Effector memory CD8-positive, alpha-beta T cell (primary cell): ENCODE measurements around the gene TXNDC2.
"Not testable (repeated sequence)": the region's sequence is repeated elsewhere in the genome, so short reads cannot be mapped to it uniquely, and the experiment has no call there.

Experiments used
- ATAC-seq: fragments of 150-1000 bp; cut with Tn5 transposase; replicated peaks from 2 replicates; pipeline ENCODE4 v1.10.0; 2021; ENCODE audit warnings: mild to moderate bottlenecking, moderate library complexity
- DNase-seq, 3 experiments: peaks; one replicate each; pipeline ENCODE4 v3.0.0; 2021
- H3K27ac Mint-ChIP-seq, 2 donors: one replicate each; pipeline ENCODE4 v1.8.0; 2022; ENCODE audit warnings: mild to moderate bottlenecking in 2 of 2, mixed read lengths in 2 of 2, moderate library complexity in 2 of 2
- H3K27me3 Mint-ChIP-seq, 2 donors: one replicate each; pipeline ENCODE4 v1.8.0; 2022; ENCODE audit warnings: mixed read lengths in 2 of 2
- H3K36me3 Mint-ChIP-seq: one replicate; pipeline ENCODE4 v1.8.0; 2022; ENCODE audit warnings: mild to moderate bottlenecking, moderate library complexity, mixed read lengths; ENCODE audit not compliant: insufficient read depth
- H3K4me1 Mint-ChIP-seq, 2 donors: one replicate each; pipeline ENCODE4 v1.8.0; 2022; ENCODE audit warnings: low read depth in 2 of 2, mixed read lengths in 2 of 2
- H3K4me3 Mint-ChIP-seq, 2 donors: one replicate each; pipeline ENCODE4 v1.8.0; 2022; ENCODE audit warnings: mild to moderate bottlenecking in 2 of 2, mixed read lengths in 2 of 2, moderate library complexity in 2 of 2
- H3K9me3 Mint-ChIP-seq, 2 donors: one replicate each; pipeline ENCODE4 v1.8.0; 2022; ENCODE audit warnings: mixed read lengths in 2 of 2

The TXNDC2 gene

DNA sequence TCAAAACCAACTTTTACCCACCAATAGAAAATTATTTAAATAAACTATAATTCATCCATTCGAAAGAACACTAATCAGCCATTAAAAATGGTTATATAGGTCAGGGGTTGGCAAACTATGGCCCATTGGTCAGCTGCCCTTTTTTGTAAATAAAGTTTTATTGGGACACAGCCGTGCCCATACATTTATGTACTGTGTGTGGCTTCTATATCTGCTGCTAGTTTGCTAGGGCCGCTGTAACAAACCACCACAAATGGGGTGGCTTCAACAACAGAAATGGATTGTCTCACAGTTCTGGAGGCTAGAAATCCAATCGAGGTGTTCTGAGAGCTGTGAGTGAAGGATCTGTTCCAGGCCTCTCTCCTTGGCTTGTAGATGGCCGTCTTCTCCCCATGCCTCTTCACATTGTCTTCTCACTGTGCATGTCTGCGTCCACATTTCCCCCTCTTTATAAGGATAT, 7.0 kb upstream of the TXNDC2 start:
- H3K4me3 Mint-ChIP-seq: no peak overlapping the region
- H3K9me3 Mint-ChIP-seq: no peaks in the 10 kb centered on the region
- H3K36me3 Mint-ChIP-seq: peaks cover 2% of the 10 kb centered on the region
- H3K4me1 Mint-ChIP-seq: no peaks in the 10 kb centered on the region
- H3K27ac Mint-ChIP-seq: no peak overlapping the region
- no peak for DNase-seq
- no peak for ATAC-seq
- H3K27me3 Mint-ChIP-seq: peaks cover 34% of the 10 kb centered on the region in 2 donors

DNA sequence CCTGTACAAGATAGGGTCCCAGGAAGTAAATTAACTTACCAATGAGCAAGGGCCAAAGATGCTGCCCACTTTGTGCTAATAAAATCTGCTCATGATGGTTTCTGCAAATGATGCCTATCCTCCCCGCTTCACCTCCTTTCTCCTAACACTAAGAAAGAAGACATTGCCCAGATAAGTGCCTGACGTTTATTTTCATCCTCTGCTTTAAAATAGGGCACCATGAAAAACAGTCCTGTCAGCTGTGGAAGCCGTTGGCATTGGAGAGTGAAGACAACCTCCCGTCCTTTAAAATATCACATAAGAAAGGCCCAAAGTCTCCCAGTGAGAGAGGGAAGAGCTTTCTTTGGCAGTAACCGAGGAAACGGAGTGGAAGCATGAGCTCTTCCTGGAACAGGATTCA, 1.7 kb upstream of the TXNDC2 start:
- no peak for DNase-seq
- Mint-ChIP-seq H3K4me3 (no peak overlapping the region), H3K9me3 (no peaks in the 10 kb centered on the region), H3K27ac (no peak overlapping the region), H3K4me1 (no peaks in the 10 kb centered on the region), H3K27me3 (peaks cover 6 to 26% of the 10 kb centered on the region in 2 donors), H3K36me3 (peaks cover 5% of the 10 kb centered on the region)
- no peak for ATAC-seq

DNA sequence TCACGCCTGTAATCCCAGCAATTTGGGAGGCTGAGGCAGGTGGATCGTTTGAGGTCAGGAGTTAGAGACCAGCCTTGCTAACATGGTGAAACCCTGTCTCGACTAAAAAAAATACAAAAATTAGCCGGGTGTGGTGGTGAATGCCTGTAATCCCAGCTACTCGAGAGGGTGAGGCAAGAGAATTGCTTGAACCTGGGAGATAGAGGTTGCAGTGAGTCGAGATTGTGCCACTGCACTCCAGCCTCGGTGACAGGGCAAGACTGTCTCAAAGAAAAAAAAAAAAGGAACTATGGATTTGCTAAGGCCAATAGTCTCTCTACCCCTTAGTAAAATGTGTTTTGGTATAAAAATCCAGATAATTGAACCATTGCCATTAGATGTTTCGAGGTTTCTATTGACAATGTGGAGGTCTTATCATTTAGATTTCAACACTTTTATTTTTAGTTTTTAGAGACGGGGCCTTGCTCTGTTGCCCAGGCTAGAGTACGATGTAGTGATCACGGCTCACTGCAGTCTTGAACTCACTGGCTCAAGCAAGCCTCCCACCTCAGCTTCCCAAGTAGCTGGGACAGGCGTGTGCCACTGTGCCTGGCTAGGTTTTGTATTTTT, 1.1 kb upstream of the TXNDC2 start:
- ATAC-seq (no peak), DNase-seq (no peak)
- Mint-ChIP-seq H3K27me3 (peaks cover 6 to 26% of the 10 kb centered on the region in 2 donors), H3K36me3 (peaks cover 5% of the 10 kb centered on the region), H3K9me3 (no peaks in the 10 kb centered on the region), H3K27ac (no peak overlapping the region), H3K4me3 (no peak overlapping the region), H3K4me1 (no peaks in the 10 kb centered on the region)

DNA sequence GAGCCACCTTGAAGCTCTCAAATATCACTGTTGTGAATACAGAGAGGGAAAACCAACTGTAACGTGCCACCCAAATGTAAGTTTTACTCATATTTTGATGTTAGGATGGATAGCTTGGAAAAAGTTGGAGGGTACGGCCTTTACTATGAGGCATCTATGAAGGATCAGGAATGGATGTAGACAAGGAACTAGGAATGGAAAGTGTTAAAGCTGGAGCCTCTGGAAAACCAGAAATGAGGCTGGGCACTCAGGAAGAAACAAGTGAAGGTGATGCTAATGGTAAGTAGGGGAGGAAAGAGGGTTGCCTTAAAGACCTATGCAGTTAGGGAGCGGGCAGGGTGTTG, 204 bp downstream of the TXNDC2 start:
- H3K4me3 Mint-ChIP-seq: no peak overlapping the region
- peaks cover 5% of the 10 kb centered on the region for H3K36me3 Mint-ChIP-seq
- DNase-seq: no peak
- peaks cover 10 to 34% of the 10 kb centered on the region in 2 donors for H3K27me3 Mint-ChIP-seq
- H3K27ac Mint-ChIP-seq: no peak overlapping the region
- ATAC-seq: no peak
- H3K9me3 Mint-ChIP-seq: no peaks in the 10 kb centered on the region
- no peaks in the 10 kb centered on the region for H3K4me1 Mint-ChIP-seq

DNA sequence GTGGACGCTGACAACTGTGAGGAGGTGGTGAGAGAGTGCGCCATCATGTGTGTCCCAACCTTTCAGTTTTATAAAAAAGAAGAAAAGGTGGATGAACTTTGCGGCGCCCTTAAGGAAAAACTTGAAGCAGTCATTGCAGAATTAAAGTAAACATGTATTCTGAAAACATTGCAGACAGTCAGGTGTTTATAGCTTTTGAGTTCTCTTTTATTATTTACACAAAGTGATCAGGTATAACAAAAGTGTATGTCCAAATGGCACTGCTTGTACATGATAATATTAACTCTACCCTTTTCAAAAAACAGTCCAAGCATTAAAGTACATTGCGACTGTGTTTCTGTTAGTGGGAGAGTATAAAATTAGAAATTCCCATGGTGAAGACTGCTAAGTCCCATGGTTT, 2.2 kb downstream of the TXNDC2 start:
- Mint-ChIP-seq H3K4me1 (no peaks in the 10 kb centered on the region), H3K27me3 (peaks cover 10 to 34% of the 10 kb centered on the region in 2 donors), H3K27ac (no peak overlapping the region), H3K4me3 (no peak overlapping the region), H3K9me3 (no peaks in the 10 kb centered on the region), H3K36me3 (peaks cover 5% of the 10 kb centered on the region)
- DNase-seq: no peak
- ATAC-seq: no peak

DNA sequence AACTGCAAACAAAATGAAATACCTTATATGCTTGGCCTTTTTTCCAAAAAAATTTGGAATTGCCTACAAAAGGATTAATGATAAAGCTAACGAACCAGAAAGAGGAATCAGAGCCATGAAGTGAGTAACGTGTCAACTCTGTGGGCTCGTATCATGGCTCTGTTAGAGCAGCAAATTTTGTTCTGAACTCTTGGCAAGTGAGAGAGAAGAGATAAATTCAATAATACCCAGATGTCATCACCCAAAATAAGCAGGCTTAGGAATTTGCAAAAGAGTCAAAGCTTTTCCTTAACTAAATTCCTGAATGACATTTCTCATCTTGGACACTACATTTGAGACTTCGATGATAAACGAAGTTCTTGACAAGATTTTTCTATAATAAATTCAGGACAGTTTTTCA, 4.4 kb downstream of the TXNDC2 start:
- Mint-ChIP-seq H3K36me3 (no peaks in the 10 kb centered on the region), H3K27me3 (peaks cover 7 to 23% of the 10 kb centered on the region in 2 donors)

DNA sequence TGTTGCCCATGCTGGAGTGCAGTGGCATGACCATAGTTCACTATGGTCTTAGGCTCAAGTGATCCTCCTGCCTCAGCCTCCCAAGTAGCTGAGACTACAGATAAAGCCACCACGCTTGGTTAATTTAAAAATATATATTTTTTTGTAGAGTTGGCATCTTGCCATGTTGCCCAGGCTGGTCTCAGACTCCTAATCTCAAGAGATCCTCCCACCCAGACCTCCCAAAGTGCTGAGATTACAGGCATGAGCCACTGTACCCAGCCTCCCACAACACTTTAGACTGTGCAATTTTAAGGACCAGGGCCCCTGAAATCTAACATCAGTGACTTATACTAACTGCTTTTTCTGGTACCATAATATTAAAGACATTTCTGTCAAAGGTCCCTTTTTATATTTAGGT, 5.2 kb downstream of the TXNDC2 start:
- Mint-ChIP-seq H3K4me1 (peaks cover 0 to 4% of the 10 kb centered on the region in 2 donors), H3K9me3 (no peaks in the 10 kb centered on the region), H3K36me3 (no peaks in the 10 kb centered on the region), H3K27me3 (peaks cover 4 to 16% of the 10 kb centered on the region in 2 donors), H3K4me3 (no peak overlapping the region), H3K27ac (no peak overlapping the region)
- no peak for DNase-seq
- no peak for ATAC-seq

More for the DNA sequence above, 4.4 kb downstream of the TXNDC2 start:
- Mint-ChIP-seq H3K4me1 (peaks cover 0 to 4% of the 10 kb centered on the region in 2 donors), H3K9me3 (no peaks in the 10 kb centered on the region), H3K27ac (no peak overlapping the region), H3K4me3 (no peak overlapping the region)
- DNase-seq (no peak), ATAC-seq (no peak)

DNA sequence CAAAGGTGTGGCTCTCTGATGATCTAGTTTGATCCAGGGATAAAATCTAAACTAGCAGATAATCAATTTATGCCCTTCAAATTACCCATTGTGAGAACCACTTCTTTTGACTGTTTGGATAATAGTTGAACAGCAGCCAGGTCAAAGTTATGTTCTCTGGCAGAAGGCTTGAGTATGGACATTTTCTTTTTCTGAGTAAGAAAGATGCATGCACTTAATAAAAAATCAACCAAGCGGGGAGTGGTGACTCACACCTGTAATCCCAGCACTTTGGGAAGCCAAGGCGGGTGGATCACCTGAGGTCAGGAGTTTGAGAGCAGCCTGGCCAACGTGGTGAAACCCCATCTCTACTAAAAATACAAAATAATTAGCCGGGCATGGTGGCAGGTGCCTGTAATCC, 5.7 kb downstream of the TXNDC2 start:
- not testable (repeated sequence) for H3K4me1 Mint-ChIP-seq, H3K4me3 Mint-ChIP-seq, DNase-seq, H3K9me3 Mint-ChIP-seq, H3K36me3 Mint-ChIP-seq, H3K27ac Mint-ChIP-seq, ATAC-seq
- peaks cover 4 to 16% of the 10 kb centered on the region in 2 donors for H3K27me3 Mint-ChIP-seq

DNA sequence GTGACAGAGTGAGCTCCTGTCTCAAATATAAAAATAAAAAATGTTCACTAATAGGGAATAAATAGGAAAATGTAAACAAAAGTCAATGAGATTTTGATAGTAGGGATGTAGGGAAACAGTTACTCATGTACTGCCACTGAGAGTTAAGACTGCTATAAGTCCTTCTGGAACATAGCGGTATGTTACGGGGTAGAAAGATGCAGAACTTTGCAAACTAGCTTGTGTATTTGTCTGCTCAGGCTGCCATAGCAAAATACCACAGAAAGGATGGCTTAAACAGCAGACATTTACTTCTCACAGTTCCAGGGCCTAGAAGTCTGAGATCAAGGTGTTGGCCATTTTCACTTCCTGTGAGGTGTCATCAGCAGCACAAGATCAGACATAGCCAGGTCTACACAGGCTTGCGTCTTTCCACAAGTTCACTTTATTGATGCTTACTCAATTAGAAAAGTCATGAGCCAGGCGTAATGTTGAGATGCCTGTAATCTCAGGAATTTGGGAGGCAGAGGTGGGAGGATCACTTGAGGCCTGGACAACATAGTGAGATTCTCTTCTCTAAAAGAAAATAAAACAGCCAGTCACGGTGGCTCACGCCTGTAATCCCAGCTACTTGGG, 8.8 kb downstream of the TXNDC2 start:
- Mint-ChIP-seq H3K36me3 (no peaks in the 10 kb centered on the region), H3K27ac (no peak overlapping the region)
- DNase-seq: no peak

DNA sequence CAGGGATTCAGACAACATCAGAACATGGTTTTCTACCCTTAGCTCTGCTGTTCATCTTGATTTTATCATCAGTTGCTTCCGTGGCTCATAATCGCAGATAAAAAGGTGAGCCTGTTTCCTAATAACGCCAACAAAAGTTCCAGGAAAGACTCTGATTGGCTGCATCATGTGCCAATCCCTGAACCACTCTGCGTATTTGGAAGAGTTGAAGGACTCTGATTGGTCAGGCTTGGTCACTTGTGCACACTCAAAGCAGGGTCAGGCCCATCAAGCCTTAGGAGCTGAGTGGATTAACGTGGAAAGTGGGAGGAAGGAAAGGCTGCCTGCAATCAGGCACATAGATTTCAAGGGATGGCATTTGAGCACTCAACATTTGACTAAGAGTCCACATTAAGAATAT, 11.4 kb downstream of the TXNDC2 start:
- no peak overlapping the region for H3K27ac Mint-ChIP-seq
- no peaks in the 10 kb centered on the region for H3K36me3 Mint-ChIP-seq
- DNase-seq (no peak), ATAC-seq (no peak)
- H3K4me3 Mint-ChIP-seq: no peak overlapping the region
- H3K9me3 Mint-ChIP-seq: no peaks in the 10 kb centered on the region
- peaks cover 0 to 4% of the 10 kb centered on the region in 2 donors for H3K4me1 Mint-ChIP-seq
- peaks cover 6 to 7% of the 10 kb centered on the region in 2 donors for H3K27me3 Mint-ChIP-seq

More for the DNA sequence above, 8.8 kb downstream of the TXNDC2 start:
- ATAC-seq: no peak
- Mint-ChIP-seq H3K9me3 (no peaks in the 10 kb centered on the region), H3K4me3 (no peak overlapping the region), H3K4me1 (peaks cover 0 to 4% of the 10 kb centered on the region in 2 donors), H3K27me3 (peaks cover 8 to 12% of the 10 kb centered on the region in 2 donors)

DNA sequence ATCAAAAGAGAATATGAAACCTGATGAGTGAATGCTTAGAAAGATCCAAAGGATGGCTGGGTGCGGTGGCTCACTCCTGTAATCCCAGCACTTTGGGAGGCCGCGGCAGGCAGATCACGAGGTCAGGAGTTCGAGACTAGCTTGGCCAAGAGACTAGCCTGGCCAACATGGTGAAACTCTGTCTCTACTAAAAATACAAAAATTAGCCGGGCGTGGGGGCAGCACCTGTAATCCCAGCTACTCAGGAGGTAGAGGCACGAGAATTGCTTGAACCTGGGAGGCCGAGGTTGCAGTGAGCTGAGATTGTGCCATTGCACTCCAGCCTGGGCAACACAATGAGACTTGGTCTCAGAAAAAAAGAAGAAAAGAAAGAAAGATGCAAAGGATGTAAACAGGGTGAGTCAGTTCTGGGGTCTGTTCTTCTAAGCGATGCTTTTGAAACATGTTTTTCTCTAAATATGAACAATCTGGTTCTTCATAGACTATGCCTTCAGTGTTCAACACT, 12.1 kb downstream of the TXNDC2 start:
- not testable (repeated sequence) for H3K4me1 Mint-ChIP-seq, DNase-seq, H3K9me3 Mint-ChIP-seq, H3K4me3 Mint-ChIP-seq, ATAC-seq, H3K36me3 Mint-ChIP-seq, H3K27ac Mint-ChIP-seq
- peaks cover 11 to 13% of the 10 kb centered on the region in 2 donors for H3K27me3 Mint-ChIP-seq

DNA sequence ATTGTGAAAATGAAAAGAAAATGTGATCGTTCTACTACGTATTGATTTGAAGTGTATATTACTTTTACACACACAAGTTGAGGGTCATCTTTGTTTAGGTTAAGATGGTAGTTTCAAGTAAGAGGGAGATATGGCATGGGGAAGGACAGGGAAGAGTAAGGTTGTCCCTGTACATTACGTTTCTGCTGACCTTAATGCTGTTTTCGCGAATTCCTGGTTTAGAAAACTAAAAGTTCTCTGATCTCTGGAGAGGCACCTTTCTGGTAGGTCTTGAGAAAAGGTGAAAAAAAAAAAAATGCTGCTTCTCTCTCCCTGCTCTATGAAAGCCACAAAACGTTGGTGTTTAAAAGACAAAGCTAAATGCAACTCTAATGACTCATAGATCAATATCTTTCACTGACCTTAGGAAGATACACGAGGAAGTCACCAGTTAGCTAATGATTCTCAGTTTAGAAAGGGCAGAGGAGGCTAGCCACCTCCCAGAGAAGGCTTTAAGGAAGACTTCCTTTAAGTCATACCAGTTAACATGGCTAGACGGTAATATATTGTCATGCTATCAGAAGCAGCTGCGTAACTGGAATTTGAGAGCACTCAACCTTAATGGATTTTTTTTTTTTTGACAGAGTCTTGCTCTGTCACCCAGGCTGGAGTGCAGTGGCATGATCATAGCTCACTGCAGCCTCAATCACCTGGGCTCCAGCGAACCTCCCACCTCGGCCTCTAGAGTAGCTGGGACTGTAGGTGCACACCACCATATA, 13.2 kb downstream of the TXNDC2 start:
- H3K36me3 Mint-ChIP-seq: no peaks in the 10 kb centered on the region
- no peak overlapping the region for H3K4me3 Mint-ChIP-seq
- H3K27ac Mint-ChIP-seq: no peak overlapping the region
- H3K27me3 Mint-ChIP-seq: peaks cover 12 to 24% of the 10 kb centered on the region in 2 donors
- H3K4me1 Mint-ChIP-seq: peaks cover 0 to 4% of the 10 kb centered on the region in 2 donors
- DNase-seq: no peak
- H3K9me3 Mint-ChIP-seq: no peaks in the 10 kb centered on the region
- ATAC-seq: no peak

DNA sequence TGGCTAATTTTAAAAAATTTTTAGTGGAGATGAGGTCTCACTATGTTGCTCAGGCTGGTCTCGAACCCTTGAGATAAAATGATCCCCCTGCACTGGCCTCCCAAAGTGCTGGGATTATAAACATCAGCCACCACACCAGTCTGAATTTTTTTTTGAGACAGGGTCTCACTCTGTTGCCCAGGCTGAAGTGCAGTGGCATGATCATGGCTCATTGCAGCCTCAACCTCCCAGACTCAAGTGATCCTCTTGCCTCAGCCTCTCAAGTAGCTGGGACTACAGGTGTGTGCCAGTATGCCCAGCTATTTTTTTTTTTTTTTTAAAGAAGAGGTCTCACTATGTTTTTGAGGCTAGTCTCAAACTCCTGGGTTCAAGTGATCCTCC, 13.8 kb downstream of the TXNDC2 start:
- H3K4me1 Mint-ChIP-seq, DNase-seq, H3K27ac Mint-ChIP-seq: not testable (repeated sequence)

DNA sequence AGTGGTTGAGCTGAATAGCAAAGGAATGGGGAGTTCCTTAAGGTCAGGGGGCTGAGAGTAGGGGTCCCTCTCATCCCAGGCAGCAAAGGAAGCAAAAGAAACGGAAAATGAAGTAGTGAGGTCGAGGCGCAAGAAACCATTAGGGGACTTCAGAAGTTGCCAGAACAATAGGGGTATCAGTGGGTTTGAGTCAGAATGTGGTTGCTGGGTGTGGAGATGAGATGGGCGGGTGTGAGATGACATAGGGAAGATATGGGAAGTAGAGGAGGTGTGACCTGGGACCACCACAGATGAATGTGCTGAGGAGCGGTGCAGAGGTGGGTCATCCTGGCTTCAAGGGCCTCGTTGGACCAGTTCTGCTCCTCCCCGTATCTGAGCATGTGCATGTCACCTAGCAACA, 14.9 kb downstream of the TXNDC2 start:
- H3K4me3 Mint-ChIP-seq: no peak overlapping the region
- no peak for DNase-seq
- ATAC-seq: no peak
- H3K36me3 Mint-ChIP-seq: no peaks in the 10 kb centered on the region
- H3K4me1 Mint-ChIP-seq: no peaks in the 10 kb centered on the region
- peaks cover 21 to 35% of the 10 kb centered on the region in 2 donors for H3K27me3 Mint-ChIP-seq
- H3K27ac Mint-ChIP-seq: no peak overlapping the region
- no peaks in the 10 kb centered on the region for H3K9me3 Mint-ChIP-seq

More for the DNA sequence above, 13.8 kb downstream of the TXNDC2 start:
- H3K9me3 Mint-ChIP-seq, H3K4me3 Mint-ChIP-seq, ATAC-seq, H3K36me3 Mint-ChIP-seq: not testable (repeated sequence)
- H3K27me3 Mint-ChIP-seq: peaks cover 12 to 24% of the 10 kb centered on the region in 2 donors
